Gastrocnemius medialis (tissue), 4 donors: ENCODE data around the gene TNS4. TPM values are rescaled to one million over a fixed set of nuclear protein-coding genes. Genes with fewer than 3 reads are reported as not detected.

Source experiments
- ATAC-seq, 2 donors: fragments of 150-250 bp; one replicate each; pipeline ENCODE4 v1.9.1; 2016
- DNase-seq, 2 donors: peaks; one replicate each; pipeline ENCODE4 v3.0.0-alpha.2; 2019
- H3K27ac ChIP-seq, 4 donors: fragments of 200-600 bp; sonication (generic); 1 replicate in 1 of 4; 2 replicates in 3 of 4; pipeline ENCODE4 v1.5.1; 2016 to 2018; ENCODE audit warnings: mild to moderate bottlenecking in 2 of 4, moderate library complexity in 1 of 4
- H3K27me3 ChIP-seq, 3 donors: fragments of 200-600 bp; sonication (generic) in 2 of 3; 1 replicate in 1 of 3; 2 replicates in 2 of 3; pipeline versions ENCODE4 v1.5.1 to v1.6.0; 2016 to 2019; ENCODE audit warnings: mild to moderate bottlenecking in 1 of 3, moderate library complexity in 1 of 3
- H3K36me3 ChIP-seq, 2 donors: fragments of 200-600 bp; sonication (generic) in 1 of 2; one replicate each; pipeline ENCODE4 v1.5.1; 2017 to 2018
- H3K4me1 ChIP-seq, 2 donors: fragments of 200-600 bp; sonication (generic) in 1 of 2; one replicate each; pipeline ENCODE4 v1.5.1; 2016 to 2017; ENCODE audit warnings: mild to moderate bottlenecking in 2 of 2
- H3K4me3 ChIP-seq, 4 donors: fragments of 200-600 bp; sonication (generic) in 3 of 4; 1 replicate in 1 of 4; 2 replicates in 3 of 4; pipeline ENCODE4 v1.5.1; 2016 to 2019; ENCODE audit warnings: mild to moderate bottlenecking in 2 of 4
- H3K9me3 ChIP-seq, 3 donors: fragments of 200-600 bp; sonication (generic) in 2 of 3; 1 replicate in 1 of 3; 2 replicates in 2 of 3; pipeline ENCODE4 v1.5.1; 2016 to 2019
- CTCF ChIP-seq, 5 experiments: fragments of 450-650 bp in 3 of 5; fragments of 200-600 bp in 2 of 5; sonication (generic) in 2 of 5; IDR thresholded peaks in 4 of 5; conservative IDR thresholded peaks in 1 of 5; 1 replicate in 4 of 5; 2 replicates in 1 of 5; pipeline ENCODE4 v1.5.1; 2016 to 2019; ENCODE audit warnings: antibody characterized with exemption in 5 of 5, mild to moderate bottlenecking in 3 of 5, moderate library complexity in 3 of 5
- POLR2A ChIP-seq, 2 donors: fragments of 450-650 bp; IDR thresholded peaks; one replicate each; pipeline ENCODE4 v1.6.1; 2017; ENCODE audit warnings: antibody characterized with exemption in 2 of 2, mild to moderate bottlenecking in 2 of 2, moderate library complexity in 2 of 2
- in situ Hi-C, 4 donors: fragments of 200-750 bp; cut with MboI; loops; one replicate each; pipeline versions ENCODE4 v1.15.0 to v1.8.0; 2017; ENCODE audit warnings: low sequenced_read_pairs in 4 of 4
- intact Hi-C: fragments of 100-400 bp; cut with DNase I; formaldehyde crosslinking; loops from one replicate; pipeline ENCODE4 v1.15.1; 2023; ENCODE audit warnings: low total_unique reads
- total RNA-seq, 4 donors: library from RNA; depleted of rRNA; stranded (reverse); fragments of >200 nt; gene quantifications; one replicate each; pipeline versions ENCODE4 v1.1.0 to v1.2.3, GENCODE V29; 2016

Gene TNS4
- total RNA-seq, 4 donors from 2014 or later: 0.18 TPM; not detected in 3

- TF ChIP-seq CTCF (IDR thresholded peaks at IDR 0.05 in 4 of 5, conservative IDR thresholded peaks at IDR 0.05 in 1 of 5) (peak in 4 of 5 experiments; percentile 18 to 52 (median 29)), POLR2A (IDR thresholded peaks at IDR 0.05) (no peak)
- H3K36me3 ChIP-seq: no peaks in the 10 kb centered on the region
- H3K4me3 ChIP-seq: no peak overlapping the region
- ATAC-seq (no peak), DNase-seq (no peak)
- H3K27me3 ChIP-seq: no peaks in the 10 kb centered on the region
- peaks cover 36 to 43% of the 10 kb centered on the region in 2 donors for H3K4me1 ChIP-seq
- in situ Hi-C loops (no loop called here), intact Hi-C loops (no loop called here)
- H3K9me3 ChIP-seq: no peaks in the 10 kb centered on the region
- H3K27ac ChIP-seq: peak overlapping the region; percentile 50 to 72 (median 70)
These were observed 51.2 kb downstream of the TNS4 start for GRCh38 chr17:40450175-40450574.

DNA sequence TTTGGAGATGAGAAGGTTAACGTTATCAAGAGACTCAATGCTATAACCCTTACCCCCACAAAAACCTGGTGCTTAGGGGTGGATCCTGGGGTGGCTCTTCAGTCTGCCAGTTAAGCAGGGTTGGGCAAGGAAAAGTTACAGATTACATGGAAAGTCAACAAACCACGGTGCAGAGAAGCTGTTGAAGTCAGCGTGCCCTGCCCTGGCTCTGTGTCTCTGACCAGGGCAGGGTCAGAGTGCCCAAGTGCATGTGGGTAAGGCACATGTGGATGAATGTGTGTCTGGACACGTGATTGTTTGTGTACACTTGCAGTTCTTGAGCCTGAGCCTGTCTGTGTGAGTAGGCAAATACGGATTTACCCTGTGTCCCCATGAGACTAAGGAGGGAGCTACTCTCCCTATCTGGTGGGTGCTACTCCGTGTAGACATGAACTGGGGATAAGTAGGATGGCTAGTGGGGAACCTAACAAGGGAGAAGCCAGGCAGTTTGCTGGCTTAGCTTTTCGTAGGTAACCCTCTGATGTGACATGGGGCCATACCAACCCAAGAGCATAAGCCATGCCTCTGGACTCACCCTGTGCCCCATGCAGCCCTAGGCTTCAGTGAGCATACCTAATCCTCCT is 52.7 kb downstream of the TNS4 start:
- no peaks in the 10 kb centered on the region for H3K36me3 ChIP-seq
- peaks cover 36 to 43% of the 10 kb centered on the region in 2 donors for H3K4me1 ChIP-seq
- in situ Hi-C loops (loop anchor here in 2 of 4 donors (10.0 to 25.0 kb wide), 2 partner anchors 86 to 89 kb away; no protein-coding TSS in a partner anchor), intact Hi-C loops (no loop called here)
- no peaks in the 10 kb centered on the region for H3K27me3 ChIP-seq
- no peak for ATAC-seq
- H3K9me3 ChIP-seq: no peaks in the 10 kb centered on the region
- H3K27ac ChIP-seq: peak overlapping the region; percentile 60 to 79 (median 70)
- TF ChIP-seq POLR2A (IDR thresholded peaks at IDR 0.05) (no peak), CTCF (IDR thresholded peaks at IDR 0.05 in 4 of 5, conservative IDR thresholded peaks at IDR 0.05 in 1 of 5) (no peak)
- no peak overlapping the region for H3K4me3 ChIP-seq
- DNase-seq: no peak

GRCh38 chr17:40448213-40448638 is 53.2 kb downstream of the TNS4 start:
- ATAC-seq: no peak
- H3K27me3 ChIP-seq: no peaks in the 10 kb centered on the region
- no peaks in the 10 kb centered on the region for H3K9me3 ChIP-seq
- intact Hi-C loops (no loop called here), in situ Hi-C loops (loop anchor here in 2 of 4 donors (10.0 to 25.0 kb wide), 2 partner anchors 87 to 89 kb away; no protein-coding TSS in a partner anchor)
- H3K27ac ChIP-seq: peak overlapping the region; percentile 60 to 79 (median 70)
- no peak for TF ChIP-seq CTCF (IDR thresholded peaks at IDR 0.05 in 4 of 5, conservative IDR thresholded peaks at IDR 0.05 in 1 of 5)
- no peak for TF ChIP-seq POLR2A (IDR thresholded peaks at IDR 0.05)
- no peaks in the 10 kb centered on the region for H3K36me3 ChIP-seq
- DNase-seq: peak in 1 of 2 donors; percentile 33
- peaks cover 36 to 43% of the 10 kb centered on the region in 2 donors for H3K4me1 ChIP-seq
- H3K4me3 ChIP-seq: peak overlapping the region; percentile 2 to 64 (median 12)

- no peak for DNase-seq
- Histone ChIP-seq H3K36me3 (no peaks in the 10 kb centered on the region), H3K9me3 (no peaks in the 10 kb centered on the region), H3K27me3 (peaks cover 0 to 2% (median 0%) of the 10 kb centered on the region in 3 donors), H3K4me1 (peaks cover 36 to 43% of the 10 kb centered on the region in 2 donors), H3K27ac (peak overlapping the region; percentile 60 to 79 (median 70)), H3K4me3 (peak overlapping the region; percentile 2 to 64 (median 12))
- in situ Hi-C loops (loop anchor here in 2 of 4 donors (10.0 to 25.0 kb wide), 2 partner anchors 87 to 89 kb away; no protein-coding TSS in a partner anchor), intact Hi-C loops (no loop called here)
- ATAC-seq: no peak
- TF ChIP-seq CTCF (IDR thresholded peaks at IDR 0.05 in 4 of 5, conservative IDR thresholded peaks at IDR 0.05 in 1 of 5): no peak
These were observed 53.6 kb downstream of the TNS4 start for GRCh38 chr17:40447806-40448205.
